KMS-11 (cell line): ENCODE data around the gene FOXG1.

Source experiments
- H2AFZ ChIP-seq: fragments of 200-600 bp; sonication (generic); 2 replicates; pipeline ENCODE4 v1.6.1; 2016; ENCODE audit warnings: antibody characterized with exemption, mixed run types, low read depth
- H3K27ac ChIP-seq: fragments of 200-600 bp; sonication (generic); 2 replicates; pipeline ENCODE4 v1.6.1; 2016; ENCODE audit warnings: mild to moderate bottlenecking, mixed run types
- H3K27me3 ChIP-seq: fragments of 200-600 bp; sonication (generic); 2 replicates; pipeline ENCODE4 v1.6.1; 2017; ENCODE audit warnings: mild to moderate bottlenecking, low read depth, mixed run types, moderate library complexity; ENCODE audit not compliant: insufficient read depth
- H3K36me3 ChIP-seq: fragments of 200-600 bp; sonication (generic); 2 replicates; pipeline ENCODE4 v1.6.1; 2017; ENCODE audit warnings: mild to moderate bottlenecking, mixed run types; ENCODE audit not compliant: insufficient read depth
- H3K4me1 ChIP-seq: fragments of 200-600 bp; sonication (generic); 2 replicates; pipeline ENCODE4 v1.6.1; 2016; ENCODE audit warnings: mild to moderate bottlenecking, low read depth, mixed run types; ENCODE audit not compliant: poor library complexity, severe bottlenecking
- H3K4me2 ChIP-seq: fragments of 200-600 bp; sonication (generic); 2 replicates; pipeline ENCODE4 v1.7.0; 2016; ENCODE audit warnings: mild to moderate bottlenecking, mixed run types
- H3K4me3 ChIP-seq: fragments of 200-600 bp; sonication (generic); IDR thresholded peaks from 2 replicates; pipeline ENCODE4 v1.6.1; 2017; ENCODE audit warnings: low read depth, low read length, mixed read lengths; ENCODE audit not compliant: insufficient read depth
- H3K79me2 ChIP-seq: fragments of 200-600 bp; sonication (generic); 2 replicates; pipeline ENCODE4 v1.6.1; 2016; ENCODE audit warnings: low read depth, mixed run types; ENCODE audit not compliant: insufficient read depth
- H3K9ac ChIP-seq: fragments of 200-600 bp; sonication (generic); 2 replicates; pipeline ENCODE4 v1.6.1; 2016; ENCODE audit warnings: mild to moderate bottlenecking, mixed run types
- H4K20me1 ChIP-seq: fragments of 200-600 bp; sonication (generic); 2 replicates; pipeline ENCODE4 v1.6.1; 2016; ENCODE audit warnings: mild to moderate bottlenecking, mixed run types; ENCODE audit not compliant: insufficient read depth
- CTCF ChIP-seq: fragments of 200-600 bp; sonication (generic); conservative IDR thresholded peaks from 2 replicates; pipeline ENCODE4 v1.6.1; 2017; ENCODE audit warnings: low read depth, mild to moderate bottlenecking, antibody characterized with exemption, low read length, moderate library complexity, mixed read lengths

The FOXG1 gene

DNA sequence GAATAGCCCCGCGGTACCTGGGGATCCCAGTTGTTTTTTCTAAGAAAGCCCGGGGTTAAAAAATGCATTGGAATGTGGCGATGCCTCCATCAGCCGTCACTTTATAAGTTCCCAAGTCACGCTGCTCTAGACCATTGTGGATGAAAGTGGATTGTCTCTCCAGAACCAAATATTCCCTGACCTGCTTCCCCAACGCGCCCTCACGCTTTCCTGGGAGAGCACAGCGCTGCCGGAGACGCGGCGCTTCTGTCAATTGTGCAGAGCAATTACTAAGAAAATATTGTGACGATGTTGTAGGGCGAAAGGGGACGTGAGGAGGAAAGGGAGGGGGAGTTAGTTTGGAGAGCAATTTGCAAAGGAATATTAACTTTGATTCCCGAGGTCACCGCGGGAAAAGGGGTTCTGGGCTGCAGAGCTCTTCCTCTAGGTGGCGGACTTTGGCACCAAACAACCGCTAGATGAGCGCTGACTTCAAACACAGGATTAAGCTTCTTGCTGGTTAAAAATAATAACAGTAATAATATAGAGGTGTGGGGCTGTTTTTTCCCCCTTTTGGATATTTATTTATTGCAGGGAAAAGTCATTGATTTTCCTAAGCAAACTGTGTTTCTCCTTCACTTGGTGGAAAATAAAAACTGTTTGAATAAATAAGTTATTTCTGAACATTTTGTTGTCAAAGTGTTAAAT, 9.6 kb upstream of the FOXG1 start:
- H3K27ac ChIP-seq = no peak overlapping the region
- no peaks in the 10 kb centered on the region for H3K79me2 ChIP-seq
- no peaks in the 10 kb centered on the region for H3K4me1 ChIP-seq
- no peak overlapping the region for H3K9ac ChIP-seq
- H3K4me3 ChIP-seq = no peak overlapping the region
- no peak for TF ChIP-seq CTCF
- H3K27me3 ChIP-seq = no peaks in the 10 kb centered on the region
- H3K36me3 ChIP-seq = no peaks in the 10 kb centered on the region
- no peak overlapping the region for H2AFZ ChIP-seq
- H4K20me1 ChIP-seq = no peaks in the 10 kb centered on the region
- no peak overlapping the region for H3K4me2 ChIP-seq

DNA sequence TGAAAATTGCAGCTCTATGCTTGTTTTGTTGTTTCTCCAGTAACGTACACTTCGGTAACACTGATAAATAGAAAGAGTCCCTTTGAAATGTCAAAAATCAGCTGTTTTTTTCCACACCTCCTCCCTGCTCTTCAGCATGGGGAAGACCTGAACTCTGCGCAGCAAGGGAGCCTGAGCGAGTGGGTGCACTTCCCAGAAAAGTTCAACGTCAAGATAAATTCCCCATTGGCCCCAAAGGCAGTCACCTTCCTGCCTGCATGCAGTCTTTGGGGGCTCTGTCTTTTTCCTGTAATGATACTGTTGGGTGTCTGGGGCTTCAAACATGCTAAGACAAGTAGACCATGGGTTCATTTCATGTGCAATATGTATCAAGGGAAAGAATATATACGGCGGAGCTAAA, 8.8 kb upstream of the FOXG1 start:
- TF ChIP-seq CTCF = no peak
- Histone ChIP-seq H3K27ac (no peak overlapping the region), H4K20me1 (no peaks in the 10 kb centered on the region), H2AFZ (no peak overlapping the region), H3K4me2 (no peak overlapping the region), H3K9ac (no peak overlapping the region), H3K27me3 (no peaks in the 10 kb centered on the region), H3K4me1 (no peaks in the 10 kb centered on the region), H3K79me2 (no peaks in the 10 kb centered on the region), H3K36me3 (no peaks in the 10 kb centered on the region), H3K4me3 (no peak overlapping the region)

GRCh38 chr14:28758253-28758884, 8.2 kb upstream of the FOXG1 start:
- H2AFZ ChIP-seq = no peak overlapping the region
- H3K4me3 ChIP-seq = no peak overlapping the region
- no peaks in the 10 kb centered on the region for H3K27me3 ChIP-seq
- no peak overlapping the region for H3K4me2 ChIP-seq
- H3K27ac ChIP-seq = no peak overlapping the region
- H3K4me1 ChIP-seq = no peaks in the 10 kb centered on the region
- H4K20me1 ChIP-seq = no peaks in the 10 kb centered on the region
- no peaks in the 10 kb centered on the region for H3K79me2 ChIP-seq
- no peak for TF ChIP-seq CTCF
- no peaks in the 10 kb centered on the region for H3K36me3 ChIP-seq
- H3K9ac ChIP-seq = no peak overlapping the region

GRCh38 chr14:28758885-28759652, 7.5 kb upstream of the FOXG1 start:
- no peak for TF ChIP-seq CTCF
- no peaks in the 10 kb centered on the region for H3K4me1 ChIP-seq
- H3K79me2 ChIP-seq = no peaks in the 10 kb centered on the region
- no peak overlapping the region for H3K27ac ChIP-seq
- no peak overlapping the region for H3K9ac ChIP-seq
- H4K20me1 ChIP-seq = no peaks in the 10 kb centered on the region
- H3K27me3 ChIP-seq = no peaks in the 10 kb centered on the region
- no peak overlapping the region for H3K4me2 ChIP-seq
- H3K4me3 ChIP-seq = no peak overlapping the region
- no peaks in the 10 kb centered on the region for H3K36me3 ChIP-seq
- no peak overlapping the region for H2AFZ ChIP-seq
